ENCODE data around the gene ABHD18.
"Not testable (repeated sequence)": the region's sequence is repeated elsewhere in the genome, so short reads cannot be mapped to it uniquely, and the experiment has no call there.

The ABHD18 gene

DNA sequence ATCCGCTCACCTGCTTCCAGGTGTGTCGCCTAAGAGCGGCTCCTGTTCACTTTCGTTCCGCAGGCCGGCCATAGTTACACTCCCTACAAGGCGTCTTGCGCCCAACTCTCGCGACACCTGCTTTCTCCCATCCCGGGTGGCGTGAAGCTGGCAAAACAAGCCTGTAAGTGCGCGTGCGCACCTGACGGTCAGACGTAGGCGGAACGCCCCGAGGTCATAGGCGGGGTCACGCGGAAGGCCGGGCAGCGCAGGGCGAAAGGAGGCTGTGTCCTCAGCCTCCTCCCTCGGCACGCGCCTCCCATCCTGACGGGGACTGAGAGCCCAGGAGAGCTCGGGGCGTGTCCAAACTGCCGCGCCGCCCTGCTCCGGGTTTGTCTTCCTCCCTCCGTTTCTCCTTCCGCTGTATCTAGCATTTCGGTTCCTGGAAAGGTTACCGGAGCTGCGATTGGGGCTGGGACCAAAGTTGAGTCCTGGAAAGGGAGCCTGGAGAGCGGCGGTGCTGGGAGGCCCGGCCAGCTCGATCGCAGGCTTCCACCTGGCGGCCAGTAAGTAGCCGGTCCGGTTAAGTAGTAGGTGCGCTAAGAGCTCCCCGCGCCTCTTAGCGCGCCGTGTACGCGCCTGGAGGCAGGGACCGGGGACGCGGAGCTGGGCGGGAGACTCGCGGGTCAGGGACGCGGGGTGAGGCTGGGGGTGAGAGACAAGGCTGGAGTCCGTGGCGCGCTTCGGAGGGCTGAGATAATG is at the start of gene ABHD18, which contains the start of gene MFSD8:
TSS of gene ABHD18 (plus strand) at position 345 of the 741 bp plus-strand sequence. CDS start 17,550 bp downstream, outside the sequence.
TSS of gene MFSD8 (minus strand) at position 112 of the 741 bp plus-strand sequence. CDS start at position 72, 40 bp downstream.
- DNase-seq (ENCODE audit: extremely low read depth, low read depth) = peak; percentile 98
- TF ChIP-seq, protein P1, sequence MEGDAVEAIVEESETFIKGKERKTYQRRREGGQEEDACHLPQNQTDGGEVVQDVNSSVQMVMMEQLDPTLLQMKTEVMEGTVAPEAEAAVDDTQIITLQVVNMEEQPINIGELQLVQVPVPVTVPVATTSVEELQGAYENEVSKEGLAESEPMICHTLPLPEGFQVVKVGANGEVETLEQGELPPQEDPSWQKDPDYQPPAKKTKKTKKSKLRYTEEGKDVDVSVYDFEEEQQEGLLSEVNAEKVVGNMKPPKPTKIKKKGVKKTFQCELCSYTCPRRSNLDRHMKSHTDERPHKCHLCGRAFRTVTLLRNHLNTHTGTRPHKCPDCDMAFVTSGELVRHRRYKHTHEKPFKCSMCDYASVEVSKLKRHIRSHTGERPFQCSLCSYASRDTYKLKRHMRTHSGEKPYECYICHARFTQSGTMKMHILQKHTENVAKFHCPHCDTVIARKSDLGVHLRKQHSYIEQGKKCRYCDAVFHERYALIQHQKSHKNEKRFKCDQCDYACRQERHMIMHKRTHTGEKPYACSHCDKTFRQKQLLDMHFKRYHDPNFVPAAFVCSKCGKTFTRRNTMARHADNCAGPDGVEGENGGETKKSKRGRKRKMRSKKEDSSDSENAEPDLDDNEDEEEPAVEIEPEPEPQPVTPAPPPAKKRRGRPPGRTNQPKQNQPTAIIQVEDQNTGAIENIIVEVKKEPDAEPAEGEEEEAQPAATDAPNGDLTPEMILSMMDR (IDR thresholded peaks at IDR 0.05; ENCODE audit: low read depth, low read length) = peak; percentile 46

DNA sequence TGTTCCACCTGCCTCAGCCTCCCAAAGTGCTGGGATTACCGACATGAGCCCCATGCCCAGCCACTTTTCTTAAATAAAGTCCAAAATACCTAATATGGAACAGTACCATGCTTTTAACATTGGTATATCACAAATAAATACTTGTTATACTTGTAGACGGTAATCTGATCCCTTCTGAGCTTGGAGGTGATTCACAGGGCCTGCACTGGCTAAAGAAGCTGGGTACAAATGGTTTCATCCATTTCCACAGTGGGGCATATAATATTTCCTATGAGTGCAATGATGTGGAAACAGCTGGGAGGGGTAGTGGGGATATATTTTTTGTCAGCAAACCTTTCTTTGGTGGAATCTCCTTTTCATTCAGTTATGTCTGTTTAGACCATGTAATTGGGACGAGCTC is 48.7 kb upstream of the ABHD18 start:
- no peak for DNase-seq (ENCODE audit: extremely low read depth, low read depth)
- TF ChIP-seq, protein P1 (IDR thresholded peaks at IDR 0.05; ENCODE audit: low read depth, low read length) = no peak

DNA sequence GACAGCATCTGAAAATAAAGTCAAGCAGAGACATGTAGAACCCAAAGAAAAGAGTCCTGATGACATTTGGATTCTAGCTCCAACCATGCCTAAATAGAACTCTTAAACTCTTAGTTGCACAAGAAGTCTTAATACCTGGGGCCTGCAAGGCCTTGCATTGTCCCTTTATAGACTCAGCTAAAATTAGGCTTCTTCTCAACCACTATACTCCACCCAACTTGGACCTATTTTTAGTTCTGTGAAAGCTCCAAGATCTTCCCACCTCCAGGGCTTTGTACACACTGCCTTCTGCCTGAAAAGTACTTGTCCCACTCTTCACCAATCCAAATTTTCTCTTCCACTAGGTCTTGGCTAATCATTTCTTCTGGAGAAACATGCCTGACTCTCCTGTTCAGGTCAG is 48.1 kb upstream of the ABHD18 start:
- TF ChIP-seq, protein P1 (IDR thresholded peaks at IDR 0.05; ENCODE audit: low read depth, low read length) = no peak
- no peak for DNase-seq (ENCODE audit: extremely low read depth, low read depth)

DNA sequence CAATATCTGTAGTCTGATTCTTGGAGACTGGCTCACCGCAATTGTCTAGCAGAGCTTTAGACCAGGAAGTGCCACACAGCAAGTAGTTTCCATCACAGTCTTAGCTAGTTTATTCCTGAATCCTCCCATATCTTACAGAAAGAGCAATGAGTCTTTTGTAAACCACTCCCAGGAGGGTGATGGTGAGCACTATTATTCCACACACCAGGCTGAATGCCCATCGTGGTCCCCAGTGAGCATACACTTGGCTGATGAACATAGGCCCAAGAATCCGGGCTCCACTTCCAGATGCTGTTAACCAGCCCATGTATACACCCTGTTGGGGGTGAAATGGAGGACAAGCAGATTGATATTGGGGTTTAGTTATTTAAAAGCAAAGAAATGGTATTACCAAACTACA is 44.7 kb upstream of the ABHD18 start:
- TF ChIP-seq, protein P1 (IDR thresholded peaks at IDR 0.05; ENCODE audit: low read depth, low read length) = no peak

DNA sequence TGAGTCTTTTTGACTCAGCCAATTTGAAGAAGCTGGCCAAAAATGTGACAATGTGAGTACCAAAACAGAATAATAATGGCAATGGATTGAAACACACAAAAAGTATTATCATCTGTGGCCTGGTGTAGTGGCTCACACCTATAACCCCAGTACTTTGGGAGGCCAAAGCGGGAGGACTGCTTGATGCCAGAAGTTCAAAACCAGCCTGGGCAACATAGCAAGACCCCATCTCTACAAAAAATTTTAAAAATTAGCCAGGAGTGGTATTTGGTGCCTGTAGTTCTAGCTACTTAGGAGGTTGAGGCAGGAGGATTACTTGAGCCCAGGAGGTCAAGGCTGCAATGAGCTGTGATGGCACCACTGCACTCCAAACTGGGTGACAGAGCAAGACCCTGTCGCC is 43.0 kb upstream of the ABHD18 start:
- no peak for DNase-seq (ENCODE audit: extremely low read depth, low read depth)
- TF ChIP-seq, protein P1 (IDR thresholded peaks at IDR 0.05; ENCODE audit: low read depth, low read length) = no peak

More for the DNA sequence above, 44.7 kb upstream of the ABHD18 start:
- DNase-seq (ENCODE audit: extremely low read depth, low read depth) = no peak

DNA sequence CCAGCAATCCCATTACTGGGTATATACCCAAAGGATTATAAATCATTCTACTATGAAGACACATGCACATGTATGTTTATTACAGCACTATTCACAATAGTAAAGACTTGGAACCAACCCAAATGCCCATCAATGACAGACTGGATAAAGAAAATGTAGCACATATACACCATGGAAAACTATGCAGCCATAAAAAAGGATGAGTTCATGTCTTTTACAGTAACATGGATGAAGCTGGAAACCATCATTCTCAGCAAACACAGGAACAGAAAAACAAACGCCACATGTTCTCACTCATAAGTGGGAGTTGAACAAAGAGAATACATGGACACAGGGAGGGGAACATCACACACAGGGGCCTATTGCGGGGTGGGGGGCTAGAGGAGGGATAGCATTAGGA is 39.5 kb upstream of the ABHD18 start:
- DNase-seq (ENCODE audit: extremely low read depth, low read depth) = not testable (repeated sequence)

DNA sequence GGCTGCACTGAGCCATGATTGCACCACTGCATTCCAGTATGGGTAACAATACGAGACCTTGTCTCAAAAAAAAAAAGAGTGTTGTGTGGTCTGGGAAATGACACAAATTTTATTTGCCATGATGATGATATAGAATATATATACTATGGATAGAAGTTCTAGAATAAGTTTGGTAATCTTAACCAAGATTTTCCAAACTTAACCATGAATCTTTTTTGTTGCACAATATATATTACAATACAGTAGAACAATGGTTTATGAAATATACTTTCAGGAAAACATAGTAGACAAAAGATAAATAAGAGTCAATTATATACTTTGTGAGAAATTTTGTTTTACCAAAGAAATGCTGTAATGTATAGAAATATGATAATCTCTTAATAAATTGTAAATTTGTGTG is 35.0 kb upstream of the ABHD18 start:
- TF ChIP-seq, protein P1 (IDR thresholded peaks at IDR 0.05; ENCODE audit: low read depth, low read length) = no peak
- DNase-seq (ENCODE audit: extremely low read depth, low read depth) = no peak

DNA sequence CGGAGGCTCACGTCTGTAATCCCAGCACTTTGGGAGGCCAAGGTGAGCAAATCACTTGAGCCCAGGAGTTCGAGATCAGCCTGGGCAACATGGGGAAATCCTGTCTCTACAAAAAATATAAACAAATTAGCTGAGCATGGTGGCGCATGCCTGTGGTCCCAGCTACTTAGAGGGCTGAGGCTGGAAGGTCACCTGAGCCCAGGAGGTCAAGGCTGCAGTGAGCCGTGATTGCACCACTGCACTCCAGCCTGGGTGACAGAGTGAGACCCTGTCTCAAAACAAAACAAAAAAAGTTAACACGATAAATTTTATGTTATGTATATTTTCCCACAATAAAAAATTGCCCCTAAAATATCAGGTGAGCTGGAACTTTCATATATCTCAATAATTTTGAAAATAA is 33.4 kb upstream of the ABHD18 start:
- DNase-seq (ENCODE audit: extremely low read depth, low read depth) = not testable (repeated sequence)
